ENCODE results near the gene ZNF383. TPM values are rescaled to one million over a fixed set of nuclear protein-coding genes. Genes with fewer than 3 reads are reported as not detected.

Gene ZNF383
- total and polyA plus RNA-seq, 2 donors (not counting 1 experiment from before 2014, with no cell fraction given), result 5.0 to 9.4 TPM

DNA sequence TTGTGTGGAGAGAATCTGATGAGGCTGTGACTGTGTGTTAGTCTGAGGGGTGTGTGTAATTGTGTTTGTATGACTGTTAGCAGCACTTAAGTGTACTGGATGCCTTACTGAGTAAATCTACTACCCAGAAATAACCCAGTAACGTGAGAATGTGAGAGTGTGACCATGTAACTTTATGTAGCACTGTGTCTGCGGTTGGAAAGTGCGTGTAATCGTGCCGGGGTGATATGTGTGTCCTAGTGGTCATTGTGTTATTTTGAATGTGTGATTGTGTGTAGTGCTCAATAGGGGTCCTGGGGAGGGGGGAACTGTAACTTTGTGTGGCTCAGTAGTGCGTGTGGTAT, 550 bp downstream of the ZNF383 start:
- H3K4me1 ChIP-seq (ENCODE audit: control insufficient read depth, extremely low read depth, insufficient read depth, low read length), result no peaks in the 10 kb centered on the region
- TF ChIP-seq EZH2 (IDR thresholded peaks at IDR 0.05; ENCODE audit: low read length, missing control alignments), result no peak
- TF ChIP-seq, protein P1, sequence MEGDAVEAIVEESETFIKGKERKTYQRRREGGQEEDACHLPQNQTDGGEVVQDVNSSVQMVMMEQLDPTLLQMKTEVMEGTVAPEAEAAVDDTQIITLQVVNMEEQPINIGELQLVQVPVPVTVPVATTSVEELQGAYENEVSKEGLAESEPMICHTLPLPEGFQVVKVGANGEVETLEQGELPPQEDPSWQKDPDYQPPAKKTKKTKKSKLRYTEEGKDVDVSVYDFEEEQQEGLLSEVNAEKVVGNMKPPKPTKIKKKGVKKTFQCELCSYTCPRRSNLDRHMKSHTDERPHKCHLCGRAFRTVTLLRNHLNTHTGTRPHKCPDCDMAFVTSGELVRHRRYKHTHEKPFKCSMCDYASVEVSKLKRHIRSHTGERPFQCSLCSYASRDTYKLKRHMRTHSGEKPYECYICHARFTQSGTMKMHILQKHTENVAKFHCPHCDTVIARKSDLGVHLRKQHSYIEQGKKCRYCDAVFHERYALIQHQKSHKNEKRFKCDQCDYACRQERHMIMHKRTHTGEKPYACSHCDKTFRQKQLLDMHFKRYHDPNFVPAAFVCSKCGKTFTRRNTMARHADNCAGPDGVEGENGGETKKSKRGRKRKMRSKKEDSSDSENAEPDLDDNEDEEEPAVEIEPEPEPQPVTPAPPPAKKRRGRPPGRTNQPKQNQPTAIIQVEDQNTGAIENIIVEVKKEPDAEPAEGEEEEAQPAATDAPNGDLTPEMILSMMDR (conservative IDR thresholded peaks at IDR 0.05 in 1 of 2, IDR thresholded peaks at IDR 0.05 in 1 of 2; ENCODE audit: low read depth in 1 of 2, low read length in 2 of 2), result no peak
- peaks cover 12% of the 10 kb centered on the region for H3K79me2 ChIP-seq (ENCODE audit: control insufficient read depth, insufficient read depth, low read length)
- peak overlapping the region; percentile 81 to 96 (median 92) for H3K4me3 ChIP-seq (replicated peaks in 1 of 4; ENCODE audit: control extremely low read depth in 1 of 4, insufficient read depth in 1 of 4, low read depth in 3 of 4, low read length in 4 of 4)
- no peaks in the 10 kb centered on the region for H3K27me3 ChIP-seq (ENCODE audit: control insufficient read depth, insufficient read depth, low read length)
- H3K27ac ChIP-seq (ENCODE audit: insufficient read depth, low read length), result peak overlapping the region; percentile 84
- peak overlapping the region; percentile 99 for H2AFZ ChIP-seq (ENCODE audit: low read length)
- H3K36me3 ChIP-seq (ENCODE audit: control insufficient read depth, insufficient read depth, low read length), result no peaks in the 10 kb centered on the region
- peak overlapping the region; percentile 90 for H3K9ac ChIP-seq (ENCODE audit: insufficient read depth, low read length)
- DNase-seq (ENCODE audit: low read depth in 2 of 2), result peak; percentile 34 to 72
- H3K9me3 ChIP-seq (ENCODE audit: control insufficient read depth, insufficient read depth, low read depth, low read length), result no peaks in the 10 kb centered on the region
- H4K20me1 ChIP-seq (ENCODE audit: control insufficient read depth, extremely low read depth, insufficient read depth, low read length), result no peaks in the 10 kb centered on the region
- peak overlapping the region; percentile 89 for H3K4me2 ChIP-seq (ENCODE audit: extremely low read depth, insufficient read depth, low read length)

DNA sequence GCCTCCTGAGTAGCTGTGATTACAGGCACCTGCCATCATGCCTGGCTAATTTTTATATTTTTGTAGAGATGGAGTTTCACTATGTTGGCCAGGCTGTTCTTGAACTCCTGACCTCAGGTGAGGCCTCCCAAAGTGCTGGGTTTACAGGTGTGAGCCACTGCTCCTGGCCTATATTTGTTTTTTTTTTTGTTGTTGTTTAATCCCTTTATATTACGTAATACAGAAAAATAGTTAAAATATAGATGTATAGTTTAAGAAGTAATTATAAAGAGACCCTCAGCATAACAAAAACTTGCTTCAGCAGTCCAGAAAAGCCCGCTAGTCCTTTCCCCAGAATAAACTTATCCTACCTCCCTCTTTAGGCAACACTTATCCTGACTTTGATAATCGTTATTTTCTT, 2.4 kb downstream of the ZNF383 start:
- Histone ChIP-seq H3K9me3 (ENCODE audit: control insufficient read depth, insufficient read depth, low read depth, low read length) (no peaks in the 10 kb centered on the region), H4K20me1 (ENCODE audit: control insufficient read depth, extremely low read depth, insufficient read depth, low read length) (no peaks in the 10 kb centered on the region), H3K4me2 (ENCODE audit: extremely low read depth, insufficient read depth, low read length) (no peak overlapping the region), H3K4me3 (replicated peaks in 1 of 4; ENCODE audit: control extremely low read depth in 1 of 4, insufficient read depth in 1 of 4, low read depth in 3 of 4, low read length in 4 of 4) (no peak overlapping the region), H3K79me2 (ENCODE audit: control insufficient read depth, insufficient read depth, low read length) (peaks cover 12% of the 10 kb centered on the region), H3K9ac (ENCODE audit: insufficient read depth, low read length) (no peak overlapping the region), H2AFZ (ENCODE audit: low read length) (no peak overlapping the region), H3K27me3 (ENCODE audit: control insufficient read depth, insufficient read depth, low read length) (no peaks in the 10 kb centered on the region), H3K36me3 (ENCODE audit: control insufficient read depth, insufficient read depth, low read length) (no peaks in the 10 kb centered on the region), H3K27ac (ENCODE audit: insufficient read depth, low read length) (no peak overlapping the region), H3K4me1 (ENCODE audit: control insufficient read depth, extremely low read depth, insufficient read depth, low read length) (no peaks in the 10 kb centered on the region)
- TF ChIP-seq, protein P1 (conservative IDR thresholded peaks at IDR 0.05 in 1 of 2, IDR thresholded peaks at IDR 0.05 in 1 of 2; ENCODE audit: low read depth in 1 of 2, low read length in 2 of 2), result no peak
- no peak for TF ChIP-seq EZH2 (IDR thresholded peaks at IDR 0.05; ENCODE audit: low read length, missing control alignments)
- DNase-seq (ENCODE audit: low read depth in 2 of 2), result no peak

DNA sequence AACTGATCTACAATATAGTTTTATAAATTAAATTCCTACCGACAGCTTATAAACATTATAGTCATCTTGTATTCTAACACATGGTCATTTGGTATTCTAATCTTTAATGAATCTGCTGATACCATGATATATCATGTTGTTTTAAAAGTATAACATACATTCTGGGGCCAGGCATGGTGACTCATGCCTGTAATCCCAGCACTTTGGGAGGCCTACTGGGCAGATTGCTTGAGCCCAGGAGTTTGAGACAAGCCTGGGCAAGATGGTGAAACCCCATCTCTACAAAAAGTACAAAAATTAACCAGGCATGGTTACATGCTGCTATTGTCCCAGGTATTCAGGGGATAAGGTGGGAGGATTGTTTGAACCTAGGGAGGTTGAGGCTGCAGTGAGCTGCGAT, 3.1 kb downstream of the ZNF383 start:
- H4K20me1 ChIP-seq (ENCODE audit: control insufficient read depth, extremely low read depth, insufficient read depth, low read length), result no peaks in the 10 kb centered on the region
- H3K4me2 ChIP-seq (ENCODE audit: extremely low read depth, insufficient read depth, low read length), result no peak overlapping the region
- H3K9me3 ChIP-seq (ENCODE audit: control insufficient read depth, insufficient read depth, low read depth, low read length), result no peaks in the 10 kb centered on the region
- H3K36me3 ChIP-seq (ENCODE audit: control insufficient read depth, insufficient read depth, low read length), result no peaks in the 10 kb centered on the region
- H3K27me3 ChIP-seq (ENCODE audit: control insufficient read depth, insufficient read depth, low read length), result no peaks in the 10 kb centered on the region
- no peak overlapping the region for H2AFZ ChIP-seq (ENCODE audit: low read length)
- H3K79me2 ChIP-seq (ENCODE audit: control insufficient read depth, insufficient read depth, low read length), result peaks cover 12% of the 10 kb centered on the region
- H3K4me3 ChIP-seq (replicated peaks in 1 of 4; ENCODE audit: control extremely low read depth in 1 of 4, insufficient read depth in 1 of 4, low read depth in 3 of 4, low read length in 4 of 4), result no peak overlapping the region
- H3K9ac ChIP-seq (ENCODE audit: insufficient read depth, low read length), result no peak overlapping the region
- no peak overlapping the region for H3K27ac ChIP-seq (ENCODE audit: insufficient read depth, low read length)
- no peak for TF ChIP-seq EZH2 (IDR thresholded peaks at IDR 0.05; ENCODE audit: low read length, missing control alignments)
- TF ChIP-seq, protein P1 (conservative IDR thresholded peaks at IDR 0.05 in 1 of 2, IDR thresholded peaks at IDR 0.05 in 1 of 2; ENCODE audit: low read depth in 1 of 2, low read length in 2 of 2), result no peak
- no peaks in the 10 kb centered on the region for H3K4me1 ChIP-seq (ENCODE audit: control insufficient read depth, extremely low read depth, insufficient read depth, low read length)
- no peak for DNase-seq (ENCODE audit: low read depth in 2 of 2)
